Measurements from ENCODE around the gene MAN1B1.

MAN1B1 gene

GRCh38 chr9:137148242-137148641, 61.5 kb downstream of the MAN1B1 start:
- DNase-seq: no peak

- no peak for DNase-seq
Measured at GRCh38 chr9:137148661-137149060, 61.9 kb downstream of the MAN1B1 start.

GRCh38 chr9:137149363-137149762, 62.6 kb downstream of the MAN1B1 start:
- DNase-seq: no peak

- no peak for DNase-seq
Measured at GRCh38 chr9:137149942-137150616, 63.3 kb downstream of the MAN1B1 start.

GRCh38 chr9:137150617-137151457, 64.1 kb downstream of the MAN1B1 start:
- DNase-seq: no peak

GRCh38 chr9:137152844-137153405, 66.1 kb downstream of the MAN1B1 start:
- DNase-seq: no peak

GRCh38 chr9:137156567-137157375, 70.0 kb downstream of the MAN1B1 start:
- DNase-seq: peak in 1 of 2 experiments; percentile 11

- no peak for DNase-seq
Measured at GRCh38 chr9:137157618-137158415, 71.0 kb downstream of the MAN1B1 start.

- no peak for DNase-seq
Measured at GRCh38 chr9:137158625-137159024, 71.8 kb downstream of the MAN1B1 start.

All from NCI-H187 (cell line).